Measurements from ENCODE around the gene PFKP.

The PFKP gene

DNA sequence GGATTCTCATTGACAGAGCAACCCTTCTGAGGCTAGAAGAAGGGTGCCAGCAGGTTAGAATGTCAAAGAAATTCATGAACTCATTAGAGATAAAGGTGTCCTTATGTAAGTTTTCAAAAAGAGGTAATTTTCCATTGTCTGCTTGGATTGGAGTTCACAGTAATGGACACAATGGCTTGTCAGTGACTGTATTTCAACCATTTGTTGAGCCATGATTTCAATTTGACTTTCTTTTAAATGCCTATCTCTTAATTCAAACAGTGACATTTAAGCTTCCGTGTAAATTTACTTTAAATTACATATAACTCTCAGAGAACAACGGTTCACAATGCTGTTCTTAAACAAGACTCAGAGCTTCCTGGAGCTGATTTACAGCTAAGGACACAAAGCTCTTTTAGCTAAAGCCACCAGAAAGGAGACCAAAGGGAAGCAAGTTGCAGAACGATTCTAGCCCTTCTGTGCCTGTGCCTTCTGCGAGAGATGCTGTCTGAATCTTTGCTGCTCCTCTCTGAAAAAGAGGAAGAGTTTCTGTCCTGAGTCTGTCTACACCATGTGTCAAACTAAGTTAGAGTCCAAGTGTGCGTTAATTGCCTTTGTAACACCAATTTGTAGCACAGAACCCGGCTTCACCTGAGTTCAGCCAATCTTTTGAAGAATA lies 42.2 kb upstream of the PFKP start:
- DNase-seq (no peak), ATAC-seq (ENCODE audit: insufficient read depth, low read depth) (no peak)

DNA sequence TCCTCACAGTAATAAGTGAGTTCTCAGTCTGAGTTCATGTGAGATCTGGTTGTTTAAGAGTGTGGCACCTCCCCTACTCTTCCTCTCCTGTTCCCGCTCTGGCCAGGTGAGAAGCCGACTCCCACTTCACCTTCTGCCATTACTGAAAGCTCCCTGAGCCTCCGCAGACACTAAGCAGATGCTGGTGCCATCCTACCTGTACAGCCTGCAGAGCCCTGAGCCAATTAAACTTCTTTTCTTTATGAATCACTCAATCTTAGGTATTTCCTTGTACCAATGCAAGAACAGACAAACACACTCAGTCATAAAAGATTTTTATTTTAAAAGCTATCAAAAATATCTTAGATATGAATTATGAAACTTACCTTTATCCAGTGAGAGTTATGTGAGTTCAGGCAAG lies 39.5 kb upstream of the PFKP start:
- ATAC-seq (ENCODE audit: insufficient read depth, low read depth): no peak
- DNase-seq: no peak
- H3K4me3 ChIP-seq (ENCODE audit: low read depth in 1 of 2, low read length in 2 of 2): no peak overlapping the region
- H3K27ac ChIP-seq (ENCODE audit: low read length): no peak overlapping the region
- TF ChIP-seq CTCF (IDR thresholded peaks at IDR 0.05; ENCODE audit: borderline replicate concordance, extremely low read depth, low read length, poor library complexity, severe bottlenecking) (no peak), EZH2 (IDR thresholded peaks at IDR 0.05; ENCODE audit: borderline replicate concordance, low read depth, low read length, severe bottlenecking) (no peak)
- no peaks in the 10 kb centered on the region for H3K27me3 ChIP-seq (ENCODE audit: insufficient read depth, low read length, poor library complexity)
- H3K36me3 ChIP-seq (ENCODE audit: insufficient read depth, low read length): no peaks in the 10 kb centered on the region
- H4K20me1 ChIP-seq (ENCODE audit: insufficient read depth, low read length): no peaks in the 10 kb centered on the region
- no peak overlapping the region for H3K9ac ChIP-seq (ENCODE audit: low read depth, low read length)
- no peaks in the 10 kb centered on the region for H3K9me3 ChIP-seq (ENCODE audit: insufficient read depth, low read length, severe bottlenecking)
- H2AFZ ChIP-seq (ENCODE audit: low read depth, low read length): no peak overlapping the region
- H3K79me2 ChIP-seq (ENCODE audit: insufficient read depth, low read length): no peaks in the 10 kb centered on the region
- no peak overlapping the region for H3K4me2 ChIP-seq (ENCODE audit: insufficient read depth, low read length)
- no peaks in the 10 kb centered on the region for H3K4me1 ChIP-seq (ENCODE audit: insufficient read depth, low read length)

More for the DNA sequence above, 42.2 kb upstream of the PFKP start:
- Histone ChIP-seq H3K79me2 (ENCODE audit: insufficient read depth, low read length) (no peaks in the 10 kb centered on the region), H3K36me3 (ENCODE audit: insufficient read depth, low read length) (no peaks in the 10 kb centered on the region), H3K4me3 (ENCODE audit: low read depth in 1 of 2, low read length in 2 of 2) (no peak overlapping the region), H3K27ac (ENCODE audit: low read length) (no peak overlapping the region), H3K9me3 (ENCODE audit: insufficient read depth, low read length, severe bottlenecking) (no peaks in the 10 kb centered on the region), H3K4me1 (ENCODE audit: insufficient read depth, low read length) (no peaks in the 10 kb centered on the region), H3K27me3 (ENCODE audit: insufficient read depth, low read length, poor library complexity) (no peaks in the 10 kb centered on the region), H3K9ac (ENCODE audit: low read depth, low read length) (no peak overlapping the region), H3K4me2 (ENCODE audit: insufficient read depth, low read length) (no peak overlapping the region), H4K20me1 (ENCODE audit: insufficient read depth, low read length) (no peaks in the 10 kb centered on the region), H2AFZ (ENCODE audit: low read depth, low read length) (no peak overlapping the region)
- TF ChIP-seq CTCF (IDR thresholded peaks at IDR 0.05; ENCODE audit: borderline replicate concordance, extremely low read depth, low read length, poor library complexity, severe bottlenecking) (no peak), EZH2 (IDR thresholded peaks at IDR 0.05; ENCODE audit: borderline replicate concordance, low read depth, low read length, severe bottlenecking) (no peak)

DNA sequence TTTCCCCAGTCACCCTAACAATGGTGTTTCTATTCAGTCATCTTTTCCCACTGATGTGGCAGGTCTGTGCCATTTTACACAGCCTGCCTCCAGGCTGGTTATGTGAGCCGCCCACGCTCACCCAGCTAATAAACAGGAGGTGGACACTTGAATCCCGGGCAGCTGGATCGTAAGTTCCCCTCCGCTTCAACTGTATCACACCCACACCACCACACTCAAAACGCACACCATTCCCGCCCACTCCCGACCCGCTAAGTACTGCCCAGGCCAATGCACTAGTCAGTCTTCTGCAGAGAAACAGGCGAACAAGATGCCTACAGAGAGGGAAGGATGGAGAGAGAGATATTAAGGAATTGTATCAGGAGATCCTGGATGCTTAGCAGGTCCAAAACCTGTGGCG lies 38.9 kb upstream of the PFKP start:
- H3K4me3 ChIP-seq (ENCODE audit: low read depth in 1 of 2, low read length in 2 of 2): no peak overlapping the region
- ATAC-seq (ENCODE audit: insufficient read depth, low read depth) (no peak), DNase-seq (no peak)
- no peaks in the 10 kb centered on the region for H4K20me1 ChIP-seq (ENCODE audit: insufficient read depth, low read length)
- H3K27me3 ChIP-seq (ENCODE audit: insufficient read depth, low read length, poor library complexity): no peaks in the 10 kb centered on the region
- H3K4me1 ChIP-seq (ENCODE audit: insufficient read depth, low read length): no peaks in the 10 kb centered on the region
- H3K9me3 ChIP-seq (ENCODE audit: insufficient read depth, low read length, severe bottlenecking): no peaks in the 10 kb centered on the region
- no peak overlapping the region for H2AFZ ChIP-seq (ENCODE audit: low read depth, low read length)
- TF ChIP-seq EZH2 (IDR thresholded peaks at IDR 0.05; ENCODE audit: borderline replicate concordance, low read depth, low read length, severe bottlenecking): no peak
- TF ChIP-seq CTCF (IDR thresholded peaks at IDR 0.05; ENCODE audit: borderline replicate concordance, extremely low read depth, low read length, poor library complexity, severe bottlenecking): no peak
- no peak overlapping the region for H3K27ac ChIP-seq (ENCODE audit: low read length)
- no peak overlapping the region for H3K4me2 ChIP-seq (ENCODE audit: insufficient read depth, low read length)
- H3K9ac ChIP-seq (ENCODE audit: low read depth, low read length): no peak overlapping the region
- H3K36me3 ChIP-seq (ENCODE audit: insufficient read depth, low read length): no peaks in the 10 kb centered on the region
- no peaks in the 10 kb centered on the region for H3K79me2 ChIP-seq (ENCODE audit: insufficient read depth, low read length)
